EH (cell line): ENCODE measurements around the gene SNX25.
"Not testable (repeated sequence)": the region's sequence is repeated elsewhere in the genome, so short reads cannot be mapped to it uniquely, and the experiment has no call there.

ENCODE experiments used
- DNase-seq: peaks from one replicate; pipeline ENCODE4 v3.0.0-alpha.2; 2015; ENCODE audit warnings: low read depth

SNX25 gene

DNA sequence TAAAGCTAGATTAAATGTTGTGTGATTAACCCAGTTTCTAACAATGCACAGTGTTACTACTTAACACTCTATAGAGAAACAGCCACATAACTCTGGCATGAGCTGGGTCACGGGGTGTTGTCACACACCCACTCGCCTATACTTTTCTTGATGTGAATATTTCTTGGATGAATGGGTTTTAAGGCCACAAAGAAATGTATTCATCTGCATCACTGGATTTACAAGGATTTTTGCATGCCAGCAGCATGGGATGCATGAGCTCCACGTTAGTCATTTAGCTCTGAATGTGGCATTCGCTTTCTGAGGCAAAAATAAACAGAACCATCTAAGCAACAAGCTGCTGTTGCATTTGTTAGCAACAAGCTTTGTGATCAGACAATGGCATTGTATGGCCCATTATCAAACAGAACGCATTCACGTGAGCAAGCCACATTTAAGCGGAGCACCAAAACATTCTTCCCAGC is 96.6 kb downstream of the SNX25 start:
- peak; percentile 98 for DNase-seq

DNA sequence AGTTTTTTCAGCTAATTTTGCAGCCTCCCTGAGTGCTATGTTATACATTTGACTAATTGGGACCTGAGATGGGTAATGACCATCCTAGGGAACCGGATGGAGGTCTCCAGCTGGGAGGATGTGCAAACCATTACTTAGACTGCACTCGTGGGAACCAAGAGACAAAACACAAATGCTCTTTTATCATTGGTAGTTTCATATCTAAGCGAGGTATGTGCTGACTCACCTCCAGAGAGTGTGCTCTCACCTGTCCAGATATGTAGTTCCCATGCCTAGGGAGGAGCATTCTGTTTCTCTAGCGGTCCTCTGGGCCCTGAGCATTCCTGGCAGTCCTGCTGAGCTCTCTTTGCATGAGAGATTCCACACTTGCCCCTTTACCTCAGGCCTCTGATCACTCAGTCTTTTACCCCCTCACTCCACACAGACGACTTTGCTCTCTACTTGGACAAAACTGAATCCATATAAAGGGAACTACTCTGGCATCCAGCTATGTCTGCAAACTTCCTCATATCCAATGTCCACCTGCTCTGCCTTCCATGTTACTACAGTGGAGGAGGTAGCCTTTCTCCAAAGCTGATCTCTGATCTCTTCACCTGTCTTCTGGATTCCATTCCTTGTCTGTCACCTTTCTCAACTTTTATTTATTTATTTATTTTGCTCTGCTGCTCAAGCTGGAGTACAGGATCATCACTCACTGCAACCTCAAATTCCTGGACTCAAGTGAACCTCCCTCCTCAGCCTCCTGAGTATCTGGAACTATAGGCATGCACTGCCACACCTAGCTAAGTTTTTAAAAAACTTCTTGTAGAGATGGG is 97.9 kb downstream of the SNX25 start:
- peak; percentile 37 for DNase-seq

DNA sequence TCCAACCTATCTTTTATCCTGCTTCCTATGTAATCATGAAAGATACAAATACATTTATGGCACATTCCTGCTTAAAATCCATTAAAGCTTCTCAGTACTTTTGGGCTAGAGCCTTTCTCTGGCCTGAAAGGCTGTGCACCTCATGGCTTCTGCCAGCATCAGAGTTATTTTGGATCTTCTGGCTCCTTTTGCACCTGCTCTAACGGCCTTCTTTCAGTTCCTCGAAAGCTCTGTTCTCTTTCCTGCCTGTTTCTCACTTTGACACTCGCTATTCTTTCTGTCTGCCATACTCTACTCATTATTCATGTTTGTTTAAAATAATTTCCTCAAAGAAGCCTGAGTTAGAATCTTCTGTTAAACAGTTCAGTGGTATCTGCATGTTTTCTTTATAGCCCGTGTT is 100.4 kb downstream of the SNX25 start:
- DNase-seq, result no peak

DNA sequence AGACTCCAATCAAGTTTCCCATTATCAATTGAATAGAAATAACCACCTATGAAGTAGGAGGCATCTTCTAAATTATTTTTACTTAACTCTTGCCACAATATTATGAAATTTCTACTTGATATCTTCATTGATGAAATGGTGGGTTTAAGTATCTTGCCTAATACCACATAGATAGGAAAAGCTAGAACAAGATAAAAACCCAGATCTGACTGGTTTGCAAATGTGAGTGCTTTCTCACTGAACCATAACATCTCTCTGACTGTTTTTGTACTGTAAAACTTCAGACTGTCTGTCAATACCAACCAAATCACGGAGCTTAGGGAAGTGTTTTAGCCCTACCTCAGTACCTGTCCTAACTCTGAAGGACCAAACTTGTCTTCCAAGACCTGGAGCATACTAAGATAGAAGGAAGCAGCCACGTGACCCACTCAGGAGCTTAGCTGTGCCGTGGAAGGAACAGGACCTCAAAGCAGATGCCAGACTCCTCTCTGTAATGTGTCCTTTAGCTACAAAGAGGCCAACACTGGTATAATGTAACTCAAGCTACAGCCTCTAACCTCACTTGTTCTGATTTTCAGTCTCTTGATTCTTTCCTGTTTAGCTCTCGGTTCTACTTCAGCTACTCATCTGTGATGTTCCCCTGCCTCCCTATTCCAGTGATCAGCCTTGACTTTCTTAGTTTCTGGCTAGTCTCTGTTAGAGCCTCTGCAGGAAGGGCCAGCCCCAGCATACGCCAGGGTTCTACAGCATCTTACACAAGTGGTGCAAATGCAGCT is 101.9 kb downstream of the SNX25 start:
- no peak for DNase-seq

DNA sequence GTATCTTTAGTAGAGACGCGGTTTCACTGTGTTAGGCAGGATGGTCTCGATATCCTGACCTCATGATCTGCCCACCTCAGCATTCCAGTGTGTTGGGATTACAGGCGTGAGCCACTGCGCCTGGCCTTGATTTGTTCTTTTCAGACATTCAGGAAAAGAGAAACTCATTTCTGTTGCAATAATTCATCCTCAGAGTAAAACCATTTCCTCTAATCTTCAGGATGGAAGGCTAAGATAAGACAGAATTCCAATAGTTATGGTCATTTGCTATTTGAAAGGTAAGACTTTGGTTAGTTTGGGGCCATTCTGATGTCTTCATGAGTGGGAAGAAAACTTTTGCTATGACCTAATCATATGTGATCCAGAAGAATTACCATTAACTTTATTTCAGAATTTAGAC is 103.3 kb downstream of the SNX25 start:
- no peak for DNase-seq

DNA sequence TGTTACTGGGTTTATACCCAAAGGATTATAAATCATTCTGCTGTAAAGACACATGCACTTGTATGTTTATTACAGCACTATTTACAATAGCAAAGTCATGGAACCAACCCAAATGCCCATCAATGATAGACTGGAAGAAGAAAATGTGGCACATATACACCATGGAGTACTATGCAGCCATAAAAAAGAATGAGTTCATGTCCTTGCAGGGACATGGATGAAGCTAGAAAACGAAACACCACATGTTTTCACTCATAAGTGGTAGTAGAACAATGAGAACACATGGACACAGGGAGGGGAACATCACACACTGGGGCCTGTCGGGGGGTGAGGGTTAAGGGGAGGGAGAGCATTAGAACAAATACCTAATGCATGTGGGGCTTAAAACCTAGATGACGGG is 108.1 kb downstream of the SNX25 start:
- not testable (repeated sequence) for DNase-seq

DNA sequence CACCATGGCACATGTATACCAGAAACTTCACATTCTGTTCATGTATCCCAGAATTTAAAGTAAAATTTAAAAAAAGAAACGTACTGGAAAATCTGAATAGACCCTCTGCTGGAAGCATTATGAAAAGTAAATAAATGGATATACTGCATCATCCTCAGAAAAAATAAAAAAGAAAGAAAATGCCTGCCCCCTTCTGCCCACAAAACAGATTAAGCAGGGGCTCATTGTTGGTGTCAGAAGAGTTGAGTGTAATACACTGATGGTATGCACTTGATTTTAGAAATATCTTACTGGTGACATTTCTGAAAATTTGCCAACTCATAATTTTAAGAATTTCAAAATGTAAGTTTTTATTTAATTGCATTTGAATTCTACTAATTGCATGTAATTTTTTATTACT is 108.5 kb downstream of the SNX25 start:
- DNase-seq, result peak; percentile 6

DNA sequence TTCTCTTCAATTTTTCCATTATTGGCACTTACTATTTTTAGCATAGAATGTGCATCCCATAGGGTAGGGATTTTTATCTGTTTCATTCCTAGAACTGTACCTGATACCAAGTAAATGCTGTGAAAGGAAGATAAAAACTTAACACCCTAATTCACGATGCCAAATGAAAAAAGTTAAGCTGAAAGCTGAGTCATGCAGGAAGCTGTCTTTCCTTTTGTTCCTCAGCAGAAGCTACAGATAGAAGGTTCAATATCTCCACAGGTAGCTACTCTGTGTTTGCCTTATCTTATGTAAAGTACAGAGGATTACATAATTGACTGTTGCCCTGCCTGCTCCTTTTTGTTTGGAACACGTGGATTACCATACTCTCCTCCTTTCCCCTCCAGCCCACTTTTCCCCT is 109.3 kb downstream of the SNX25 start:
- DNase-seq, result peak; percentile 17

DNA sequence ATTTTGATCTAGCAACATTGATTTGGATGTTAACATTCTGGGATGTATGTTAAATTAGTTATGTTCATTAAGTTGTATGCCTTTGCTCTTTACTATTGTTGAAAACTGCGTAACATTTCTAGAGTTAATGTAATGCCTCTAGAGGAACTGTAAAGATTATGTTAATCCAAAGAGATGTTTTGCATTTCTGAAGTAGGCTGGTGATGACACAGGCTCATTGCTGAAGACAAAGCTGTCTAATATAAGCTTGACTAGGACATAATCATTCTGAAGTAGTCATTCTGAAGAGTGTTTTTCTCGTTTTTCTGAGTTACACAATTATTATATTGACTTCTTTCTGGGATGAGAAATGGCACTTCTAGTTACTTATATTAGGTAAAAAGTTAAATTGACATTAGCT is 113.4 kb downstream of the SNX25 start:
- peak; percentile 34 for DNase-seq

DNA sequence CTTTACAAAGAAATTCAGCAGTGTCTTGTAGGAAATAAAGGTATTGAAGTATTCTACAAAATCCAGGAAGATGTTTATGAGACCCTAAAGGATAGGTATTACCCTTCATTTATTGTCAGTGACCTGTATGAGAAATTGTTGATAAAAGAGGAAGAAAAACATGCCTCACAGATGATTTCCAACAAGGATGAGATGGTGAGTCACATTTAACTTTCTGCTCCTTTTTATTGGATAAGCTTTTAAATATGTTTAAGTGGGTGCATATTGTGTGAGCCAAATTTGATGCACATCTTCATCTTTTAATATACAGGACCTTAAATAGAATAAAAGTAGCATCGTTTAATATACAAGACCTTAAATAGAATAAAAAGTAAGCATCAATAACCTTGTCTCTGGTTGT is 114.2 kb downstream of the SNX25 start:
- peak; percentile 48 for DNase-seq

DNA sequence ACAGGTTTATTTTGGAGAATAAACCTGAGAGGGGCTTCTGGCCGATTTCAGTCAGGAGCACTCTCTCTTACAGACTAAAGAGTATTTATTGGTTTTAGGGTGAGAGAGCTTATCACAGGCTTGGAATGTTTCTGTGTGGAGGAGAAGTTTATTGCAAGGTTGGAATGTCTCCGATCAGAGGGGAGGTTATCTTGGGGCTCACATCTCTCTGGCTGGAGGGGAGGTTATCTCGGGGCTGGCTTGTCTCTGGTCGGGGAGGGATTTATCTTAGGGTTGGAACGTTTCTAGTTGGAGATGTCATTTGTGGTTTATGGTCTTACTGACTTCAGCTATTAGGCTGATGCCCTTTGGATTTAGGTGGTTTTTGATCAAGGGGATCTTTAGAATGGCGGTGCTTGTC is 115.0 kb downstream of the SNX25 start:
- peak; percentile 60 for DNase-seq

DNA sequence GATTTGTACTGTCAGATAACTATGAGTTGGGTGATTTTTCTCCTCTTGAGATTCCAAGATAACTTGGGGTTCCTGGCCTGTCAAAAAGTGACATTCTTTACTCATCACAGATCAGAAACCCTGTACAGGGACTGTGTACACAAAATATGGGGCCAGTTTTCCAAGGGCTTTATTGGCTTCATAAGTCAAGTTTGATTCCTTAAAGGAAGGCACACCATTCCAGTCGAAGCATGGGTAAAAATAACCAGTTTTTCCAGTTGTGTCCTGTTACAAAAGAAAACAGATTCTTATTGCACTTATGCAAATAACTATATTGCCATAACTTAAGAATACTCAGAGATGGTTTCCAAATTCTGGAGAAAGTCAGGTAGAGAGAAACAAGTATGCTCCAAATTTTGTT is 116.3 kb downstream of the SNX25 start:
- DNase-seq, result not testable (repeated sequence)

DNA sequence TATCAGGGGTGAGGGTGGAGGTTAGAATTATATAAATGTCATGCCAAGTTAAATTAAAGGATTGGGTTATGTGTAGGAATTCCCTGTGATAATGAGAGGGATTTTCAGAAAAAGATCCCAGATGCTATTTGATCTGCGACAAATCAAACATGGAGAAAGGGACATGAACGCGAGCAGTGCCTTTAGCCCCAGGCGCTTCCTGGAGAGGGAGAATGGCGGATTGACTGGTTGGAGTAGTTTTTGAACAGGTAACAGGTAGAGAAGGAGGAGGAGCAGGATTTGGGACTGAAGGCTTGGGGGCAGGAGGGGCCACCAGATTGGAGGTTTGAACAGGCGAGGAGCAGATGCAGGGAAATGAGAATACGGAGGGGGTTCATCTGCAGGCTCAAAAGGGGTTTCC is 119.2 kb downstream of the SNX25 start:
- DNase-seq, result no peak

DNA sequence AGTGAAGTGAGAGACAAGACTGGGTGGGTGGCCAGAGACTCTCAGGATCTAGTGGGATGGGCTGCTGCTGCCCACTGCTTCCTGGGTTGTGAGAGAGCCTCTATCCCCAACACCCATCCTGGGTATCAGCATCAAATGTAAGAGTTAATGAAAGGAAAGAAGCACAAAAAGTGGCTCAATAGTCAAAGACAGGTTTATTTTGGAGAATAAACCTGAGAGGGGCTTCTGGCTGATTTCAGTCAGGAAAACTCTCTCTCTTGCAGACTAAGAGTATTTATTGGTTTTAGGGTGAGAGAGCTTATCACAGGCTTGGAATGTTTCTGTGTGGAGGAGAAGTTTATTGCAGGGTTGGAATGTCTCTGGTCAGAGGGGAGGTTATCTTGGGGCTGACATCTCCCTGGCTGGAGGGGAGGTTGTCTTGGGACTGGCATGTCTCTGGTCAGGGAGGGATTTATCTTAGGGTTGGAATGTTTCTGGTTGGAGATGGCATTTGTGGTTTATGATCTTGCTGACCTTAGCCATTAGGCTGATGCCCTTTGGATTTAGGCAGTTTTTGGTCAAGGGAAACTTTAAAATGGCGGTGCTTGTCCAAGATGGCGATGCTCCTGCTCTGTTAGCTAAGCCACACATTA is 120.6 kb downstream of the SNX25 start:
- peak; percentile 79 for DNase-seq

DNA sequence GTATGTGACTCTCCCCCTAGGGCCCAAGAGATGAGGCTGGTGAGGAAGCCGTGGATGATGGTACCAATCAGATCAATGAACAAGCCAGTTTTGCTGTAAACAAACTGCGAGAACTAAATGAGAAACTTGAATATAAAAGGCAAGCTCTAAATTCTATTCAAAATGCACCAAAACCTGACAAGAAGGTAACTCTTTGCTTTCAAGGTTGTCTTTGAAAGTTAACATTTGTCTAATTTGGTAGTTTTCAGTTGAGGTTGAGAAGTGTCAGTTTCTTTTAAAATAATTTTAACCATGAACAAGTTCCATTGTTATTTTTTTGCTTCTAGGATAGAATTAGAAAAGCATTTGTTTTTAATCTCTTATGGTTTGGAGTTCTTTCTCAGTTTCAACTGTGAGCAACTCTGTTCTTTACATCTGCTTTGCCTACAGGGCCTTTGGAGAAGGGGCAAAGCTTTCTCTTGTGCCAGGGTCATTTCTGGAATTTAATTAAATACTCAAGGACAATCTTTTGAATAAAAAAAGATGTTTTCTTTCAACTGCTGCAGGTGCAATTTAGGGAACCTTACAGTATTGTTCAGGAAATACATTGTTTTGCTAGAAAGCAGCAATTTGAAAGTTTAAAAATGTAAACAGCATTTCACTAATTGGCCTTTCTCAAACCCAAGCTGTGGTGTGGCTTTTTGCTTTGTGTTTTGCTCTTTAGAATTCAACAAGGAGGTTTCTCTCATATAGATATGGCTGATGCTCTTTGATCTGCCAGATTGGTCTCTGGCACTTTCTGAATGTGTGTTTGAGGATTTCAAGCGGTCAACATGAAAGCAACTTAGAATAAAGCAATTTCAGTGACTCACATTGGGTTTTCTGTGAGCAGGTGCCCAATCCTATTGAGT is 123.4 kb downstream of the SNX25 start:
- DNase-seq, result no peak

DNA sequence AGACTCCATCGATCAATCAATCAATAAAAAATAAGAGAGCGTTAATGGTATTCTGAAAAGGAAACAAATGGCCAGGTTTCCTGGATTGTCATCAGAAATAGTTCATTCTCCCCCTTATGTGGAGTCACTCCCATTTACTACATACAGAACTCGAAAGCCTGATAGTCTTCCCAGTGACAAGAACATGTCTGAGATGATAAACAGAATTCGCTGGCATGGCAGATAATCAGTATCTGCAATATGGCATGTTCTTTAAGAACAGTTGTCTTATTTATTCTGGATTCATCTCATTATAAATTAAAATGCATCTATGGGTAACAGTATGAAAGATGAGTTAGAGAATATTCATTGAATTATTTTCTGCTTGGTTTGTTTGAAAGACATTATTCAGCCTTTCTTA is 124.9 kb downstream of the SNX25 start:
- no peak for DNase-seq

DNA sequence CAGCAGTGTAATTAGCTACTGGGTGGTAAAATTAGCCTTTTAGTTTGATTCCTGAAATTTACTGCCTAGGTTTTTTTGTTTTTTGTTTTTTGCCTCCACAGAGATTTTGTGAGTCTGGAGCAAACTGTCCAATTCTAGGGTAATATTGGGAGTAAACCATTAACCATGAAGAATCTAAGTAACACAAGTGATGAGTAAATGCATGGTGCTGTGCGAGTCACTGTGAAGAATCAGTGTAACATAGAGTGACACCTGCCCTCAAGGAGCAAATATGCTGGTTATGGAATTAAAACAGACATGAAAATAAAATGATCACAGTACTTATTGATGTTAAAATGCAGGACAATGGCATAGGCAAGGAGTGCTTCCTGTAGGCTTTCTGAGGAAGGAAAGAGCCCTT is 126.2 kb downstream of the SNX25 start:
- no peak for DNase-seq

DNA sequence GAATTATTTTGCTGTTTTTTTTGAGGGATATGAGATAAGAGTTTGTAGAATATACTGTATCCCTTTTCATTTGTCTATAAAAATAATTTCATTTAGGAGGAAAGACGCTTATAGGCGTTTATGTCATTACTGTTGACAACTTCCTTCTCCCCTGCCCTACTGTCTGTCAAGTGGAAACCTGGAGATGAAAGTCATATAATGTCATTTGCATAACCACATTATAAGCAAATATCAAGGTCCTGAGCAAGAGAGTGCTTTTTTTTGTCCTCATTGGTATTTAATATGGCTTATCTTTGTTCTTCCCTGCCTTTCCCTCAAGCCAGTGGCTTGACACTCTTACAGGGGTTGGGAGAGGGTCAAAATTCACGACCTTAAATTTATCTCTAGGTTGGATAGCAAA is 130.5 kb downstream of the SNX25 start:
- DNase-seq, result no peak

DNA sequence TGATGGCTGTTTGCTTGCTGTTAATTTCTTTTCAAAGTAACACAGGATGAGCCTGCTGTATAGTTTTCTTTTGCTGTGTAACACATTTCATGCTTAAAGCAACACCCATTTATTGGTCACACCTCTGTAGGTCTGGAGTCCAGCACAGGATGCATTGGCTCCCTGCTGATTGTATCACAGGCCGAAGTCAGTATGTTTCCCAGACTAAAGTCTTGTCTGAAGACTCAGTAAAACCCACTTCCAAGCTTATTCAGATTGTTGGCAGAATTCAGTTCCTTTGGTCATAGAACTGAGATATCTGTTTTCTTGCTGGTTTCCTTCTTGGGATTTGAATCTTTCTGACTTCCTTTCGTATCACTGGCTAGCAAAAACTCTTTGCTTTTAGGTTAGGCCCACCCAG is 132.0 kb downstream of the SNX25 start:
- no peak for DNase-seq

DNA sequence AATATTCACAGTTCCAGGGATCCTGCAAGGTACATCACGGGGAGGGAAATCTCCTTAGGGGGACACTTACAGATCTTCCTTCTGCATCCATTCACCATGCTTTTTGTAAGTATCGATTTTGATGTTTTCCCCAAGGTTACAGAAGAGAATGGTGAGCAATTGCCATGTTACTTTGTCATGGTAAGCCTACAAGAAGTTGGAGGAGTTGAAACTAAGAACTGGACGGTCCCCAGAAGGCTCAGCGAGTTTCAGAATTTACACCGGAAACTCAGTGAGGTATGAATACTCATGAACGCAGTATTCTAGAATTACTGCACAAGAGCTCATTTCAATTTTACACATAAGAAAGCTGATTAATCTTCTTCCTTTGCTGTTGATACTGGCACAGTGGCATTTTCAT is 132.4 kb downstream of the SNX25 start:
- no peak for DNase-seq

DNA sequence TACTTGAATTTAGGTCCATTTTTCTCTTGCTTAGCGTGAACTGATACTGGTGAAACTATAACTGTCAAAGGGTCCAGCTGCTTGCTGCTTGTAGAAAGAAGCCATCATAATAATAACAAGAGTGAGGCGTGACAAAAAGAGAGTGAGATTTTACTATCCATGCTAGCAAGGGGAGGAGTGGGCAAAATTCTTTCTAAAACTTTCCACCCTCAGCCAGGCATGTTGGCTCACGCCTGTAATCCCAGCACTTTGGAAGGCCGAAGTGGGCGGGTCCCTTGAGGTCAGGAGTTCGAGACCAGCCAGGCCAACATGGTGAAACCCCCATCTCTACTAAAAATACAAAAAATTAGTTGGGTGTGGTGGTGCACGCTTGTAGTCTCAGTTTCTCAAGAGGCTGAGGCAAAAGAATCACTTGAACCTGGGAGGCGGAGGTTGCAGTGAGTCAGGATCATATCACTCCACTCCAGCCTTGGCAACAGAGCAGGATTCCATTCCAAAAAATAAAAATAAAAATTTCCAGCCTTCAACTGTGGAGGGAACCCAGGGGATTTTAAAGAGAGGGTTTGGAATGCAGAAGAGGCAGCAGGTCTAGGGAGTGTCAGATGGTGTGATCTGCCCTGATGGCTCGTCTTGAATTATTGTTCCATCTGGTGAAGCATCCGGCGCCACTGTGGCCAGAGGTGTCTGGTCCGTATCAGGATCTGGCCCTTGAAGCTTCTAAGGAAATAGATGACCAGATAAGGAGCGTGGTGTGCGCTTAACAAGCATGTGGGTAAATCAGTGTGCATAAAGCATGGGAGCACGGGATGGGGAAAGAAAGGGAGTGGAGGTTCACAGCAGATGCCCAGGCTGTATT is 134.6 kb downstream of the SNX25 start:
- peak; percentile 75 for DNase-seq
